Measurements from ENCODE around the gene POLE. TPM values are rescaled to one million over a fixed set of nuclear protein-coding genes. Genes with fewer than 3 reads are reported as not detected.

The POLE gene
- total RNA-seq, 2 experiments from 2014 or later = 125 to 129 TPM

DNA sequence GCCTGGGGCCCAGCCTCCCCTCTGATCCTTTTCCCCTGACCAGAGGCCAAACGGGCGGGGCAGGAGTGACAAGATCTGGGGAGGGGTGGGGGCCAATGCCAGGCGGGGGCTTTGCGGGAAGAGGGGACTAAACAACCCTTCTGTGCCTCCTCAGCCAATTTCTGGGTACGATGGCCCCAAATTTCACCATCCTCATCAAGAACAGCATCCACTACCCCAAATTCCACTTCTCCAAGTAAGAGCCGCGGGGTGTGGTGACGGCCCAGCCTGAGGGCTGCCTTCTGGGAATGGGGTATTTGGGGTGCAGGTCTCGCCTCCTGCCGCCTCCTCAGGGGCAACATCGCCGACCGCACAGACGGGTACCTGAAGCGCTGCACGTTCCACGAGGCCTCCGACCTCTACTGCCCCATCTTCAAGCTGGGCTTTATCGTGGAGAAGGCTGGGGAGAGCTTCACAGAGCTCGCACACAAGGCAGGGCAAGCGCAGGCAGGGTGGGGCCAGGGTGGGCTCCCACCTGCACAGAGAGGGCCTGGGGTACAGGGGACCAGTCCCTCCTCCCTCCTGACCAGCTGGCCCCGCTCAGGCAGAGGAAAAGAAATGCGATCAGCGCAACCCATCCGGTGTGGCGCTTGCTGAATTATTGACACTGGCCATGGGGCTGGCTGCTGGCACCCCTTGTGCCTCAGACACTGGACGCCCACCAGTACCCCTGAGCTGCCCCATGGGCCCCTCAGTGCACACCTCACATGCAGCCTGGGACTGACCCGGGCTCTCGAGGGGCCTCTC, 66.8 kb downstream of the POLE start:
- ChIA-PET CTCF (interaction anchor here (2.0 kb wide), 1 partner anchor 206 kb away, joined by 5 read pairs; no protein-coding TSS in a partner anchor), POLR2A (interaction anchor here (0.9 kb wide), 1 partner anchor 19 kb away, joined by 3 read pairs; no protein-coding TSS in a partner anchor)

DNA sequence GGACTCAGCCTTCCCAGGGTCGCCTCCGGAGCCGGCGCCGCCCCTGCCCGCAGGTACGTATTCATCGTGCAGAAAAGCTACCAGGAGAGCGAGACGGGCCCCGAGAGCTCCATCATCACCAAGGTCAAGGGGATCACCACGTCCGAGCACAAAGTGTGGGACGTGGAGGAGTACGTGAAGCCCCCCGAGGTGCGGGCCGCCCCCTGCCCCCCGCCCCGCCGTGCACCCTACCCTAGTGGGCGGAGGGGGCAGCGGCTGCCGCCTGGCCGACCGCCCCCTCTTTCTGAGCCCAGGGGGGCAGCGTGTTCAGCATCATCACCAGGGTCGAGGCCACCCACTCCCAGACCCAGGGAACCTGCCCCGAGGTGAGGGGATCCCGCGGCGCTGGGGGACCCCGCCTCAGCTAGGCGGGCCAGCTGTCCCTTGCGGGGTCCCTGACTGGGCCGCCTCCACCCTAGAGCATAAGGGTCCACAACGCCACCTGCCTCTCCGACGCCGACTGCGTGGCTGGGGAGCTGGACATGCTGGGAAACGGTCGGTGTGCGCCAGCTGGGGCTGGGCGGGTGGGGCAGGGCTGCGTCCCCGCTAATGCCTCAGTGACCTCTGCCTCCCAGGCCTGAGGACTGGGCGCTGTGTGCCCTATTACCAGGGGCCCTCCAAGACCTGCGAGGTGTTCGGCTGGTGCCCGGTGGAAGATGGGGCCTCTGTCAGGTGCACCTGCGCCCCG, 67.6 kb downstream of the POLE start:
- POLR2A ChIA-PET = no interaction called here

DNA sequence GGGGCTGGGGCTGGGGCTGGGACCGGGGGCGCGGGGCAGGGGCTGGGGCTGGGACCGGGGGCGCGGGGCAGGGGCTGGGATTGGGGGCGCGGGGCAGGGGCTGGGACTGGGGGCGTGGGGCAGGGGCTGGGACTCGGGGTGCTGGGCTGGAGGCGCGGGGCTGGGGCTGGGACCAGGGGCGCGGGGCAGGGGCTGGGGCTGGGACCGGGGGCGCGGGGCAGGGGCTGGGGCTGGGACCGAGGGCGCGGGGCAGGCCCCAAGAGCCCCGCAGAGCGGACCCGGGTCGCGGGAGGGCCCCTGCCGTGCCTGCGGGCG, 68.1 kb downstream of the POLE start:
- POLR2A ChIA-PET = no interaction called here
- CTCF ChIA-PET = interaction anchor here (2.0 kb wide), 1 partner anchor 205 kb away, joined by 5 read pairs; no protein-coding TSS in a partner anchor

More for the DNA sequence above, 67.6 kb downstream of the POLE start:
- CTCF ChIA-PET = interaction anchor here (2.0 kb wide), 1 partner anchor 205 kb away, joined by 5 read pairs; no protein-coding TSS in a partner anchor

DNA sequence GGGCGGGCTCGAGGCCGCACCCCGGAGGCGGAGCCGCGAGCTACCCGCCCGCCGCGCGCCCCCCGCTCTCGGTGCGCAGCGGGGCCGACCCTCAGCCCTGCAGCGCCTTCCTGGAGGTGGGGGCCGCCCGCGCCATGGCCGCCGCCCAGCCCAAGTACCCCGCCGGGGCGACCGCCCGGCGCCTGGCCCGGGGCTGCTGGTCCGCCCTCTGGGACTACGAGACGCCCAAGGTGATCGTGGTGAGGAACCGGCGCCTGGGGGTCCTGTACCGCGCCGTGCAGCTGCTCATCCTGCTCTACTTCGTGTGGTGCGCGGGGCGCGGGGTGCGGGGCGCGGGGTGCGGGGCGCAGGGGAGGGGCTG, 68.5 kb downstream of the POLE start, which contains the start of gene P2RX2:
Gene P2RX2 (plus strand): TSS at position 94 of the 361 bp plus-strand sequence. CDS start 41 bp downstream, at position 135.
- ChIA-PET POLR2A (no interaction called here), CTCF (interaction anchor here (0.7 to 1.2 kb wide), 2 partner anchors 147 to 203 kb away, joined by 3 to 4 read pairs; no protein-coding TSS in a partner anchor)

DNA sequence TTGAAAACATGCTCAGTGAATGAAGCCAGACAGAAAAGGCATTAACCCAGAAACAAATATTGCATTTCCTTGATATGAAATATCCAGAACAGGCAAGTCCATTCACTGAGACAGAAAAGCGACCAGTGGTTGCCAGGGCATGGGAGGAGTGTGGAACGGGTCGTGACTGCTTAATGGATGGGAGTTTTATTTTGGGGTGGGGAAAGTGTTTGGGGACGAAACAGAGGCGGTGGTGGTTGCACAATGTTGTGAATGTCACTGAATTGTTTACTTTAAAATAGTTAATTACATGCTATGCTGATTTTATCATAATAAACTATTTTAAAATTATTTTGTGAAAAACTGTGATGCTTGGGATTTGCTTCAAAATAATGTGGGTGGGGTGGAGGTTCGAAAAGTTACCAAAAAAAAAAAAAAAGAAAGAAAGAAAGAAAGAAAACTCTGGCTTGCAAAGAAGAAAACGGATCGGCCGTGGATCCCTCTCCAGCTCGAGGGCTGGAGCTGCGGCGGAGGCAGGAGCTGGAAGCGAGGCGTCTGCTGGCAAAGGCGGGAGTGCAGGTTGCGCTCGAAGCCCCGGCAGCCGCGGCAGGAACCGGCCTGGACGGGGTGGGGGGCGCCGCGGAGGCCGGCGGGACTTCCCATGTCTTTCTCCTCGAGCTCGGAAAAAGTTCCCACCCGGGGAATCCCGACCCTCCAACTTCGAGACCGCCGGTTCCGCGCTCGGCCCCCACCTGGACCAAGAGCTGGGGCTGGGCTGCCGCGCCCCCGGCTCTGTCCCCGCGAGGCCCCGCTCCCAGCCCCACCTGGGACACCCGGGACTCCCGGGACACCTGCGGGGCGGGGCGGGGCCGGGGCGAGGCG, 69.1 kb downstream of the POLE start:
- ChIA-PET POLR2A (no interaction called here), CTCF (interaction anchor here (0.7 to 1.2 kb wide), 2 partner anchors 148 to 203 kb away, joined by 3 to 4 read pairs; no protein-coding TSS in a partner anchor)

DNA sequence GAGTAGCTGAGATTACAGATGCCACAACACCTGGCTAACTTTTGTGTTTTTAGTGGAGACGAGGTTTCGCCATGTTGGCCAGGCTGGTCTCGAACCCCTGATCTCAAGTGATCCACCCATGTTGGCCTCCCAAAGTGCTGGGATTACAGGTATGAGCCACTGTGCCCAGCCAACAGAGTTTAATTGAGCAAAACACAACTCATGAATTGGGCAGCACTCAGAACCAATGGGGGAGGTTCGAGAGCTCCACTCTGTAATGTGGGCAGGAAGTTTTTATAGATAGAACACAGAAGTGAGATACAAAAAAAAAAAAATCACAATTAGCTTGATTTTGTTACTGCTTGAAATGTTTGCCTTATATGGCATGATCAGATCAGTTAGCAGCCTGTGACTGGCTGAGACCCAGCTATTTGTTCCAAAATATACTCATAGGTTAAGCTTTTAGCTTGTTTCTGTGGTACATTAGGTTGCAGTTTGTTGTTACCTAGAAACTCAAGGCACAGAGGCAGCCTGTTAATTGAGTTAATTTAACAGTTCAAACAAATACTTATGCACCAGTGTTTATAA, 69.9 kb downstream of the POLE start:
- POLR2A ChIA-PET = no interaction called here
- CTCF ChIA-PET = interaction anchor here (0.6 to 1.1 kb wide), 2 partner anchors 16 to 18 kb away, joined by 3 read pairs; no protein-coding TSS in a partner anchor

DNA sequence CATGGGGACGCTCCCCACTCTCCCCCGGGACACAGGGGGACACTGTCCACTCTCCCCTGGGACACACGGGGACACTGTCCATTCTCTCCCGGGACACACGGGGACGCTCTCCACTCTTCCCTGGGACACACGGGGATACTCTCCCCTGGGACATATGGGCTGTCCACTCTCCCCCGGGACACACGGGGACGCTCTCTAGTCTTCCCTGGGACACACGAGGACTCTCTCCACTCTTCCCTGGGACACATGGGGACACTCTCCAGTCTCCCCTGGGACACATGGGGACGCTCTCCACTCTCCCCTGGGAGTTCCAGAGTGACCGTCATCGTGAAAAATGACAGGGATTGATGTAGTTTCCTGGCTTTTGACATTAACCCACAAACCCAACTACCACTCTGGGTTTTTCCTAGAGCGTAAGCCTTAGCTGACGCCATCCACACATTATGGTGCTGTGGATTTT, 71.5 kb downstream of the POLE start:
- ChIA-PET CTCF (interaction anchor here (1.0 to 2.8 kb wide), 6 partner anchors 9 to 201 kb away, joined by 3 to 19 read pairs (median 4); no protein-coding TSS in a partner anchor), POLR2A (no interaction called here)

DNA sequence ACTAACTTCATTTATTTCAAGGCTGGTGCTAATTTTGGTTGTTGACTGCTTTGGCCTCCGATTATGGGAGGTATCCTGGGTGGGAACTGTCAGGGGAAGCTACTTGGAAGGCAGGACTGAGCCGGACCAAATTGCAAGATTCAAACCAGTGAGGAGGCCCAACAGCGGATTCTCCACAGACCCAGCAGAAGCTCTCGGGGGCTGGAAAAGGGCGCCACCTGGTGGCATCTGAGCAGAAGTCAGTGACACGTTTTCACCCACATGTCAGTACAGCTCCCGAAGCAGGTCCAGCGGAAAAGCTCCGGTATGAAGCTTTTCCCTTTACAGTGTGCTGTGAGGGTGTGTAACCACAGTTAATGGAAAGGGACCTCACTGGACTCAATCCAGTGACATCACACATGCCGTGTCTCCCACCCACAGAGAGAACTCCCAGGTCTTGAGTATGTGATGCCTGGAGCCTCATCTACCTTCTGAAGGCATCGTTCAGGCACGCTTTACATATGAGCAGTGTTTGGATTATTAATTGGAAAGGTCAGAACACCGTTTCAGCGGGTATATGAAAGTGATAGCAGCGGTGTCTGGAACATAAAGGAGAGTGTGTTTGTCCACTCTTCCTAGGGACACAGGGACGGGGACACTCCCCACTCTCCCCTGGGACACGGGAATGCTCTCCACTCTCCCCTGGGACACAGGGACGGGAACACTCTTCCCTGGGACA, 72.1 kb downstream of the POLE start:
- ChIA-PET CTCF (interaction anchor here (0.7 to 2.8 kb wide), 17 partner anchors 8 to 469 kb away, joined by 3 to 19 read pairs (median 3); no protein-coding TSS in a partner anchor), POLR2A (no interaction called here)

DNA sequence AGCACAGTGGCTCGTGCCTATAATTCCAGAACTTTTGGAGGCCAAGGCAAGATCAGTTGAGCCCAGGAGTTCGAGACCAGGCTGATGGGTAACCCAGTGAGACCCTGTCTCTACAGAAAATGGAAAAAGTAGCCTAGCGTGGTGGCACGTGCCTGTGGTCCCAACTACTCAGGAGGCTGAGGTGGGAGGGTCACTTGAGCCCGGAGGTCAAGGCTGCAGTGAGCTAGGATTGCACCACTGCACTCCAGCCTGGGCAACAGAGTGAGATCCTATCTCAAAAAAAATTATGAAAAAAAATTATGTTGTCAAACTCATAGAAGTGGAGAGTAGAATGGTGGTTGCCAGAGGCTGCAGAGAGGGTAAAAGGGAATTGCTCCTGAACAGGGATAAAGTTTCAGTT, 73.1 kb downstream of the POLE start:
- CTCF ChIA-PET = interaction anchor here (1.0 to 2.8 kb wide), 4 partner anchors 18 to 468 kb away, joined by 3 to 19 read pairs (median 4); no protein-coding TSS in a partner anchor
- POLR2A ChIA-PET = no interaction called here

DNA sequence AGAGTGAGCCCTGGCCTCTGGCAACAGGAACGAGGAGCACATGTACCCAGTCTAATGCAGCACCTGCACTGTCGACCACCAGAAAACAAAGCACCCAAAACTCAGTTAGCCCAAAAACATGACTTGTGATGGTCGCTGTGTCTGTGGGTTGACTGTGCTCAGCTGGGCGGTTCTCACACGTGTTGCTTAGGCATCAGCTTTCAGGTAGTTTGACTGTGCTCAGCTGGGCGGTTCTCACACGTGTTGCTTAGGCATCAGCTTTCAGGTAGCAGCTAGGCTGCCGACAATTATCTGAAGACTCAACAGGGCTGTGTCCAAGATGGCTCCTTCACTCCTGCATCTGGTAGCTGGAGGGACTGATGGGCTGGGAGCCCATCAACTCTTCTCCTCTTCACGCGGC, 75.5 kb downstream of the POLE start:
- ChIA-PET CTCF (interaction anchor here (1.1 kb wide), 1 partner anchor 10 kb away, joined by 3 read pairs; no protein-coding TSS in a partner anchor), POLR2A (no interaction called here)

DNA sequence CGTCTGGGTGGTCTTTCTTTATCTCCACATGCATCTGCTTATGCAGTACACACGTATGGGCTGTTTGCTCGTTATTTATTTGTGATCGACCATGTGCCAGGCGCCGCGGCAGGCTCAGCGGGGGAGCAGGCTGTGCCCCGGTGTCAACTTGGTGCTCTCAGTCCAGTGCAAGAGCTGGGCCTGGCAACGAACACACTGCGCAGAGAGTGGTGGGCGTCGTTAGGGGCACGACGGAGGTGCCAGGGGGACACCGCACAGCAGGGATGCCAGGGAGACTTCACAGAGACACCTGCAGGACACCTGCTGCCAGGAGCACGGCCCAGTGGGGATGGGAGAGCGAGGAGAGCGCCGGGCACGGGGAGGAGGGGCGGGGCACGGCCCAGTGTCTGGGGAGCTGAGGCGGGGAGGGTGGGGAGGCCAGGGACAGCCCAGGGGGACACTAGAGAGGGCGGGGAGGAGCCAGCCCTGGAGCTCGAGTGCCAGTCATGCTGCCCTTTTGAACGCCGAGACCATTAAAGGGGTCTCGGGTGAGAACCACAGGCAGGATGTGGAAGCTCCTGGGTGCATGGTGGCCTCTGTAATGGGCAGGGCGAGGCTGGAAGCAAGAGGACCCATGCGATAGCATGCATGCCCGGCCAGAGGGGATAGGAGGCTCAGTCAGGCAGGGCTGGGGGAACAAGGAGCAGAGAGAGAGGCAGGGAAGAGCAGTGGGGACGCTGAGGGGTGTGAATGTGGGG, 76.1 kb downstream of the POLE start:
- POLR2A ChIA-PET = no interaction called here

DNA sequence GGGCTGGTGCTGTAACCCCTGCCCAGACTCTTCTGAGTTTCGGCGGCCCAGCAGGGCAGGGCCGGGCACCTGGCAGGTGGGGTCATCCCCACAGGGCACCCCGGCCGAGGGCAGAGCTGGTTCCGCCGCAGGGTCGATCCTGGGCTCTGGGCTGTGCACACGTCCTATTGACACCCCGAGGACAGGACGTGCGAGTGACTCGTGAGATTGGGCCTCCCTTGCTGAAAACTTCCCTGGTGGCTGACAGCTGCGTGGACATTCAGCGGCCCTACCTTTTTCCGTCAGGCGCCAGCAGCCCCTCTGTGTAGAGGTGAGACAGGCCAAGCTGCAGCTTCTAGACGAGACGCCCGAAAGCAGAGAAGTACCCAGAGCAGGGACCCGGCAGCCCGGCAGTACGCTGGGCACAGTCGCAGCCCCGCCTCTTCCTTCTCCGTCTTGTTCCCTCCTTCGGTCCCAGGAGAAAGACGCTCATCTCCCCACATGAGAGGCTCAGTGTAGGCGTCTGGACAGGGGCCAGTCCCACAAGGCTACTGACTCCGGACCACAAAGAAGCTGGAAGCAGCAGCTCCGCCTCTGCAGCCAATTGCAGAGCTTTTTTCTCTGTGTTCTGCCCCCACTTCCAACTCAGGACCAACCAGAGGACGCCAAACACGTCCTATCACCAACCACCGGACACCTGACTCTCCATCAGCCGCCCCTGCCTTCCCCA, 76.9 kb downstream of the POLE start, which contains the start of gene LRCOL1:
Gene LRCOL1 (minus strand): TSS at position 532 of the 709 bp plus-strand sequence. CDS start 4,331 bp downstream, outside the sequence.
- ChIA-PET CTCF (interaction anchor here (0.8 to 1.4 kb wide), 3 partner anchors 49 to 195 kb away, joined by 3 to 4 read pairs (median 3); no protein-coding TSS in a partner anchor), POLR2A (no interaction called here)

More for the DNA sequence above, 76.1 kb downstream of the POLE start:
- CTCF ChIA-PET = interaction anchor here (0.8 to 1.4 kb wide), 2 partner anchors 50 to 195 kb away, joined by 3 read pairs; no protein-coding TSS in a partner anchor

DNA sequence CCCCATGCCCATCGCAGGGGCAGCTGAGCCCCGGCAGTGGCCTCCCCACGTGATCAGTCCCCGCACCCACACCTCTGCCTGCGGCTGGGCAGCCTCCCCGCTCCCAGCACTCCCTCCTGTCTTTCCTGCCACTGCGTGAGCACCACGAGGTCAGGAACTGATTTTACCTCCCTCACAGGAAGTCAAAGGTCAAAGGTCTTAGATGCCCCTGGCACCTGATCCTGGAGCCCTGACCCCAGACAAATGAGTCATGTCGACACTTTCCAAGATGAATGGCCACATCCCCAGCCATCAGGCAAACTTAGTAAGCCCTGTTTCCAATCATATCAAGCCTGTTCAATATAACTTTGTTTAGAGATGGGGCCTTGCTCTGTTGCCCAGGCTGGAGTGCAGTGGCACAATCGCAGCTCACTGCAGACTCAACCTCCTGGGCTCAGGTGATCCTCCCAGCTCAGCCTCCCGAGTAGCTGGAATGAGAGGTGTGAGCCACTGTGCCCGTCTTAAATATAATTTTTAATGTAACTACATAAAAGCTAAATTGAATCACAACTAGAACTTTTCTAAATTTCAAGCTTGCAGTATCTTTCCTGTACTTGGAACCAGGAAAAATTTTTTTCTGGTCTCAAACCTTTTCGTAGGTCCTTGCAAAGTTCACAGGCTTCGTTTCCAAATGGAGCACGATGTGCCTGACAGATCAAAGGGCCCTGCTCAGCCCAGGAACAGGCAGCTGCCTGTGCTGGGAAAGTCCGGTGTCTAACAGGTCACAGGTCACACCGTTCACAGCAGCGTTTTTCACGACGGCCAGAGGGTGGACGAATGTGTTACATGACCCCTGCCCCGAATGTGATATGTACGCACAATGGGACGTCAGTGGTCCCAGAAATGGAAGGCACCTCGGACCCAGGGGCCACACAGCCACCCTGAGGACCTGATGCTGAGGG, 78.6 kb downstream of the POLE start:
- CTCF ChIA-PET = interaction anchor here (1.2 kb wide), 1 partner anchor 85 kb away, joined by 3 read pairs; no protein-coding TSS in a partner anchor

DNA sequence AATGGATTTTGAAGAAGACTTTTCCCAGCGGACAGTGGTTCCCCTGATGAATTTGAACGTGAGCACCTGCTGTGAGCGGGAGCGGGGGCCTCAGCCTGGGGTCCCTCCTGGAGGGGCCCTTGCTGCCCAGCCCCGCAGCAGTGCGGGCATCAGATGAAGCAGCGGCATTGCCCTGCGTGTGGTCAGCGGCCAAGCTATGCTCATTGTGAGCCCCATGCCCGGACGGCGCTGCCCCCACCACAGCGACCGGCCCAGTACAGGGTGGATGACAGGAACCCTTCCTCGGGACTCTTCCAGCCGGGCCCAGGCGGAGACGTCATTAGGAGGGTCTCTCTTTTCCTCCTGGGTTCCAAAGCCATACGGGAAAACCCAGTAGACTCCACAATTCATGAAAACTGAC, 80.2 kb downstream of the POLE start:
- POLR2A ChIA-PET = no interaction called here
- CTCF ChIA-PET = interaction anchor here (1.0 kb wide), 1 partner anchor 8 kb away, joined by 3 read pairs; no protein-coding TSS in a partner anchor

More for the DNA sequence above, 78.6 kb downstream of the POLE start:
- POLR2A ChIA-PET = no interaction called here

DNA sequence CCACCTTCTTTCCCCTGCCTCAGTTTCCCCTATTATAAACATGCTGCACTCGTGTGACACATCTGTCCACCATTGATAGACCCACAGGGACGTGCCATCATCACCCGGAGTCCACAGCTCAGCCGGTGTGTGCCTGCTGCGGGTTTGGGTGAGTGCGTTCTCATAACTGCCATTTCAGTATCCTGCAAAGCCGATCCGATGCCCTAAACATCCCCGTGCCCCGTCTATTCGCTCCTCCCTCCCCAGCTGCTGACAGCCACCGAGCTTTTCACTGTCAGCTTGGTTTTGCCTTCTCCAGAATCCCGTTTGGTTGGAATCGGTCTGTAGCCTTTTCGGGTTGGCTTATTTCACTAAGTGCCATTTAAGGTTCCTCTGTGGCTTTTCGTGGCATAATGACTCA, 80.7 kb downstream of the POLE start:
- ChIA-PET CTCF (interaction anchor here (1.0 kb wide), 1 partner anchor 8 kb away, joined by 3 read pairs; no protein-coding TSS in a partner anchor), POLR2A (interaction anchor here (0.6 kb wide), 1 partner anchor 301 kb away, joined by 6 read pairs; no protein-coding TSS in a partner anchor)
